Measurements from ENCODE around the gene MRPS7. TPM values are rescaled to one million over a fixed set of nuclear protein-coding genes. Genes with fewer than 3 reads are reported as not detected.

Gene MRPS7
- total RNA-seq, 1 experiment from 2014 or later: 93.7 TPM

- peaks cover 45 to 91% (median 86%) of the 10 kb centered on the region in 3 experiments for H3K36me3 Mint-ChIP-seq (ENCODE audit: insufficient read depth in 1 of 3, low read depth in 3 of 3)
- no peak overlapping the region for H3K18ac ChIP-seq (ENCODE audit: insufficient read length, low read depth, low read length)
- H3K23me2 ChIP-seq (ENCODE audit: insufficient read length, low read depth, low read length, poor library complexity, severe bottlenecking): no peaks in the 10 kb centered on the region
- no peaks in the 10 kb centered on the region for H4K20me1 ChIP-seq (ENCODE audit: control insufficient read depth, insufficient read depth, insufficient read length)
- no peak for TF ChIP-seq CTCF (conservative IDR thresholded peaks at IDR 0.05)
- H2BK15ac ChIP-seq (ENCODE audit: low read depth, low read length): no peak overlapping the region
- H4K8ac ChIP-seq (replicated peaks; ENCODE audit: insufficient read length, low read depth, low read length): no peak overlapping the region
- H3K4me2 ChIP-seq (ENCODE audit: insufficient read depth, insufficient read length, low read length): no peak overlapping the region
- H3K4me3 Mint-ChIP-seq: no peak overlapping the region
- H2BK120ac ChIP-seq (ENCODE audit: low read depth, low read length, poor library complexity, severe bottlenecking): no peak overlapping the region
- no peak for DNase-seq
- no peak overlapping the region for H3K23ac ChIP-seq (ENCODE audit: insufficient read length, low read depth, low read length)
- no peaks in the 10 kb centered on the region for H3K9me3 ChIP-seq (ENCODE audit: control insufficient read depth, low read depth, low read length)
- H3T11ph ChIP-seq (ENCODE audit: low read length): no peak overlapping the region
- H3K4me1 Mint-ChIP-seq: no peaks in the 10 kb centered on the region
- no peak overlapping the region for H2BK12ac ChIP-seq (ENCODE audit: insufficient read length, low read depth, low read length)
- H3K9ac ChIP-seq (ENCODE audit: extremely low read depth, insufficient read length, low read length): no peak overlapping the region
- H3K79me2 ChIP-seq (ENCODE audit: insufficient read depth, low read length): no peaks in the 10 kb centered on the region
- H2AK5ac ChIP-seq (ENCODE audit: insufficient read length, low read length): no peak overlapping the region
- H3K4ac ChIP-seq (ENCODE audit: low read depth, low read length): no peak overlapping the region
- no peak overlapping the region for H3K56ac ChIP-seq (ENCODE audit: insufficient read length, low read depth, low read length)
- H2BK5ac ChIP-seq (ENCODE audit: insufficient read length, low read length): no peak overlapping the region
- no peak overlapping the region for H3K27ac Mint-ChIP-seq
- H3K9me3 Mint-ChIP-seq: no peaks in the 10 kb centered on the region
- no peaks in the 10 kb centered on the region for H3K4me1 ChIP-seq (ENCODE audit: insufficient read depth, low read length)
- no peaks in the 10 kb centered on the region for H3K27me3 ChIP-seq (ENCODE audit: insufficient read depth, low read length)
- H3K27me3 Mint-ChIP-seq (ENCODE audit: low read depth): no peaks in the 10 kb centered on the region
- H3K14ac ChIP-seq (ENCODE audit: insufficient read depth, low read length): no peak overlapping the region
- no peak overlapping the region for H2BK20ac ChIP-seq (ENCODE audit: low read depth, low read length, poor library complexity, severe bottlenecking)
- WGBS (ENCODE audit: extremely low coverage, insufficient read length, low lambda C conversion rate): no CpG with 5 or more reads among the region's 2 CpGs
- no peak overlapping the region for H3K27ac ChIP-seq (ENCODE audit: insufficient read length, low read depth, low read length)
- no peak overlapping the region for H4K5ac ChIP-seq (ENCODE audit: insufficient read length, low read depth, low read length)
- no peak overlapping the region for H4K91ac ChIP-seq (ENCODE audit: insufficient read length, low read depth, low read length)
- H3K79me1 ChIP-seq (ENCODE audit: insufficient read depth, low read depth, low read length, poor library complexity, severe bottlenecking): no peaks in the 10 kb centered on the region
- no peak overlapping the region for H2AFZ ChIP-seq (ENCODE audit: low read length)
Observed at GRCh38 chr17:75228305-75228704, 33.4 kb upstream of the MRPS7 start.
